Measurements from ENCODE around the gene SSBP3. TPM values are rescaled to one million over a fixed set of nuclear protein-coding genes. Genes with fewer than 3 reads are reported as not detected.

SSBP3 gene
- total and polyA plus RNA-seq, 2 experiments from 2014 or later, result 47.4 to 68.6 TPM

GRCh38 chr1:54223441-54224202, 182.6 kb downstream of the SSBP3 start:
- Histone ChIP-seq H3K27ac (ENCODE audit: low read depth) (no peak overlapping the region), H3F3A (replicated peaks; ENCODE audit: low read depth) (no peaks in the 10 kb centered on the region), H3K4me2 (no peak overlapping the region), H4K20me1 (replicated peaks; ENCODE audit: insufficient read depth) (peaks cover 12% of the 10 kb centered on the region), H2AFZ (no peak overlapping the region), H3K4me1 (ENCODE audit: insufficient read depth) (no peaks in the 10 kb centered on the region; the same call in 1 of the 2 replicates), H3K4me3 (no peak overlapping the region), H3K79me2 (replicated peaks; ENCODE audit: insufficient read depth) (no peaks in the 10 kb centered on the region), H3K9me2 (ENCODE audit: insufficient read depth) (no peaks in the 10 kb centered on the region), H3K36me3 (ENCODE audit: insufficient read depth) (0 out of 2 replicates have a peak, but pooled peaks cover 3% of the 10 kb centered on the region), H3K27me3 (ENCODE audit: insufficient read depth) (no peaks in the 10 kb centered on the region)
- peak overlapping the region; percentile 80 for H3K27ac Mint-ChIP-seq
- ATAC-seq, result peak; percentile 16
- H3K4me3 Mint-ChIP-seq, result no peak overlapping the region
- H3K36me3 Mint-ChIP-seq (ENCODE audit: low read depth), result peaks cover 19% of the 10 kb centered on the region
- TF ChIP-seq, protein P1, sequence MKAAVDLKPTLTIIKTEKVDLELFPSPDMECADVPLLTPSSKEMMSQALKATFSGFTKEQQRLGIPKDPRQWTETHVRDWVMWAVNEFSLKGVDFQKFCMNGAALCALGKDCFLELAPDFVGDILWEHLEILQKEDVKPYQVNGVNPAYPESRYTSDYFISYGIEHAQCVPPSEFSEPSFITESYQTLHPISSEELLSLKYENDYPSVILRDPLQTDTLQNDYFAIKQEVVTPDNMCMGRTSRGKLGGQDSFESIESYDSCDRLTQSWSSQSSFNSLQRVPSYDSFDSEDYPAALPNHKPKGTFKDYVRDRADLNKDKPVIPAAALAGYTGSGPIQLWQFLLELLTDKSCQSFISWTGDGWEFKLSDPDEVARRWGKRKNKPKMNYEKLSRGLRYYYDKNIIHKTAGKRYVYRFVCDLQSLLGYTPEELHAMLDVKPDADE (IDR thresholded peaks at IDR 0.05), result no peak
- TF ChIP-seq POLR2AphosphoS5 (IDR thresholded peaks at IDR 0.05; ENCODE audit: low read depth) (no peak), NANOG (IDR thresholded peaks at IDR 0.05; ENCODE audit: borderline replicate concordance) (no peak)
- TF ChIP-seq, protein P2, sequence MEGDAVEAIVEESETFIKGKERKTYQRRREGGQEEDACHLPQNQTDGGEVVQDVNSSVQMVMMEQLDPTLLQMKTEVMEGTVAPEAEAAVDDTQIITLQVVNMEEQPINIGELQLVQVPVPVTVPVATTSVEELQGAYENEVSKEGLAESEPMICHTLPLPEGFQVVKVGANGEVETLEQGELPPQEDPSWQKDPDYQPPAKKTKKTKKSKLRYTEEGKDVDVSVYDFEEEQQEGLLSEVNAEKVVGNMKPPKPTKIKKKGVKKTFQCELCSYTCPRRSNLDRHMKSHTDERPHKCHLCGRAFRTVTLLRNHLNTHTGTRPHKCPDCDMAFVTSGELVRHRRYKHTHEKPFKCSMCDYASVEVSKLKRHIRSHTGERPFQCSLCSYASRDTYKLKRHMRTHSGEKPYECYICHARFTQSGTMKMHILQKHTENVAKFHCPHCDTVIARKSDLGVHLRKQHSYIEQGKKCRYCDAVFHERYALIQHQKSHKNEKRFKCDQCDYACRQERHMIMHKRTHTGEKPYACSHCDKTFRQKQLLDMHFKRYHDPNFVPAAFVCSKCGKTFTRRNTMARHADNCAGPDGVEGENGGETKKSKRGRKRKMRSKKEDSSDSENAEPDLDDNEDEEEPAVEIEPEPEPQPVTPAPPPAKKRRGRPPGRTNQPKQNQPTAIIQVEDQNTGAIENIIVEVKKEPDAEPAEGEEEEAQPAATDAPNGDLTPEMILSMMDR (conservative IDR thresholded peaks at IDR 0.05; ENCODE audit: low read depth in 2 of 2), result no peak
- peaks cover 48% of the 10 kb centered on the region for H3K4me1 Mint-ChIP-seq
- DNase-seq (ENCODE audit: low spot score), result no peak
- H3K27me3 Mint-ChIP-seq (ENCODE audit: insufficient read depth, low read depth, poor library complexity), result peaks cover 28% of the 10 kb centered on the region
- no peaks in the 10 kb centered on the region for H3K9me3 Mint-ChIP-seq

GRCh38 chr1:54222711-54223110, 183.5 kb downstream of the SSBP3 start:
- no peak for TF ChIP-seq EZH2phosphoT487 (IDR thresholded peaks at IDR 0.05; ENCODE audit: unreplicated experiment)
- no peaks in the 10 kb centered on the region for H3K79me2 ChIP-seq (replicated peaks; ENCODE audit: insufficient read depth)
- H3K9me3 Mint-ChIP-seq, result no peaks in the 10 kb centered on the region
- no peaks in the 10 kb centered on the region for H3F3A ChIP-seq (replicated peaks; ENCODE audit: low read depth)
- ATAC-seq (no peak), DNase-seq (ENCODE audit: low spot score) (no peak)
- H3K4me1 ChIP-seq (ENCODE audit: insufficient read depth), result no peaks in the 10 kb centered on the region; the same call in 1 of the 2 replicates
- H3K27me3 ChIP-seq (ENCODE audit: insufficient read depth), result no peaks in the 10 kb centered on the region
- H3K9me2 ChIP-seq (ENCODE audit: insufficient read depth), result no peaks in the 10 kb centered on the region
- H3K4me1 Mint-ChIP-seq, result peaks cover 43% of the 10 kb centered on the region
- 0 out of 2 replicates have a peak, but pooled peaks cover 8% of the 10 kb centered on the region for H3K36me3 ChIP-seq (ENCODE audit: insufficient read depth)
- no peak overlapping the region for H3K4me3 Mint-ChIP-seq
- H3K27ac ChIP-seq (ENCODE audit: low read depth), result 0 out of 2 replicates have a peak overlapping the region, but pooled peaks have one; percentile 32
- H2AFZ ChIP-seq, result no peak overlapping the region
- no peak overlapping the region for H3K4me3 ChIP-seq
- peaks cover 25% of the 10 kb centered on the region for H3K27me3 Mint-ChIP-seq (ENCODE audit: insufficient read depth, low read depth, poor library complexity)
- H3K36me3 Mint-ChIP-seq (ENCODE audit: low read depth), result peaks cover 22% of the 10 kb centered on the region
- H3K4me2 ChIP-seq, result no peak overlapping the region
- H4K20me1 ChIP-seq (replicated peaks; ENCODE audit: insufficient read depth), result peaks cover 14% of the 10 kb centered on the region
- no peak overlapping the region for H3K27ac Mint-ChIP-seq
